Prostate gland (tissue), 2 donors: ENCODE data around the gene SYNE1. TPM values are rescaled to one million over a fixed set of nuclear protein-coding genes. Genes with fewer than 3 reads are reported as not detected.

ENCODE experiments used
- DNase-seq: peaks from one replicate; pipeline ENCODE4 v3.0.0-alpha.2; 2019; ENCODE audit warnings: low spot score
- H3K27ac ChIP-seq, 2 donors: fragments of 200-600 bp; sonication (generic); 2 replicates each; pipeline ENCODE4 v1.5.1; 2017 to 2019
- H3K27me3 ChIP-seq: fragments of 200-600 bp; sonication (generic); replicated peaks from 2 replicates; pipeline ENCODE4 v1.5.1; 2019; ENCODE audit not compliant: insufficient read depth
- H3K36me3 ChIP-seq, 2 donors: fragments of 200-600 bp; sonication (generic); 1 replicate in 1 of 2; 2 replicates in 1 of 2; pipeline versions ENCODE4 v1.5.1 to v1.8.1; 2017 to 2019
- H3K4me1 ChIP-seq: fragments of 200-600 bp; sonication (generic); replicated peaks from 2 replicates; pipeline ENCODE4 v1.5.1; 2019
- H3K4me3 ChIP-seq, 2 donors: fragments of 200-600 bp; sonication (generic); 2 replicates each; pipeline ENCODE4 v1.5.1; 2017 to 2019
- H3K9me3 ChIP-seq: fragments of 200-600 bp; sonication (generic); 2 replicates; pipeline ENCODE4 v1.5.1; 2017
- CTCF ChIP-seq, 4 experiments: fragments of 200-600 bp in 2 of 4; fragments of 450-650 bp in 2 of 4; sonication (generic) in 2 of 4; IDR thresholded peaks; 1 replicate in 3 of 4; 2 replicates in 1 of 4; pipeline ENCODE4 v1.5.1; 2016 to 2019; ENCODE audit warnings: antibody characterized with exemption in 4 of 4, mild to moderate bottlenecking in 2 of 4, moderate library complexity in 2 of 4
- POLR2A ChIP-seq: fragments of 450-650 bp; IDR thresholded peaks from one replicate; pipeline ENCODE4 v1.6.1; 2016; ENCODE audit warnings: antibody characterized with exemption, mild to moderate bottlenecking
- POLR2AphosphoS5 ChIP-seq: sonication (generic); formaldehyde crosslinking; IDR thresholded peaks from one replicate; pipeline ENCODE4 v1.6.1; 2017; ENCODE audit warnings: antibody characterized with exemption
- WGBS: methylation state at CpG from one replicate; pipeline ENCODE4 v1.1.5; 2018; 5-methylcytosine and 5-hydroxymethylcytosine counted together
- intact Hi-C: fragments of 100-400 bp; cut with DNase I; formaldehyde crosslinking; loops from one replicate; pipeline ENCODE4 v1.14.2; 2022
- total RNA-seq, 2 donors: library from RNA; depleted of rRNA; stranded (reverse); fragments of >200 nt; gene quantifications; one replicate each; pipeline ENCODE4 v1.1.0, GENCODE V29; 2016

The SYNE1 gene
- total RNA-seq, 2 donors from 2014 or later: 36.5 to 154 TPM

GRCh38 chr6:152290693-152291092 lies 346.5 kb downstream of the SYNE1 start:
- Histone ChIP-seq H3K4me3 (no peak overlapping the region), H3K4me1 (no peaks in the 10 kb centered on the region), H3K9me3 (no peaks in the 10 kb centered on the region), H3K36me3 (peaks cover 0 to 3% of the 10 kb centered on the region in 2 donors), H3K27me3 (no peaks in the 10 kb centered on the region), H3K27ac (no peak overlapping the region)
- no peak for TF ChIP-seq POLR2A
- no peak for TF ChIP-seq POLR2AphosphoS5
- TF ChIP-seq CTCF (IDR thresholded peaks at IDR 0.05): no peak
- intact Hi-C loops: no loop called here
- DNase-seq: no peak

- Histone ChIP-seq H3K27me3 (no peaks in the 10 kb centered on the region), H3K27ac (no peak overlapping the region), H3K4me1 (no peaks in the 10 kb centered on the region), H3K4me3 (no peak overlapping the region), H3K36me3 (no peaks in the 10 kb centered on the region), H3K9me3 (no peaks in the 10 kb centered on the region)
- intact Hi-C loops: no loop called here
- WGBS: 57% methylated on average over 9 of the region's 9 CpGs
- peak; percentile 62 for DNase-seq
- peak; percentile 84 for TF ChIP-seq POLR2AphosphoS5
- no peak for TF ChIP-seq CTCF (IDR thresholded peaks at IDR 0.05)
Measured at GRCh38 chr6:152277826-152278329, 359.3 kb downstream of the SYNE1 start.

GRCh38 chr6:152273638-152274037 lies 363.5 kb downstream of the SYNE1 start:
- no peaks in the 10 kb centered on the region for H3K36me3 ChIP-seq
- intact Hi-C loops: loop anchor here (5.0 kb wide), 1 partner anchor 831 kb away; no protein-coding TSS in a partner anchor
- 26% methylated on average over 4 of the region's 4 CpGs for WGBS
- peaks cover 3% of the 10 kb centered on the region for H3K4me1 ChIP-seq
- no peak for DNase-seq
- no peak overlapping the region for H3K27ac ChIP-seq
- H3K4me3 ChIP-seq: no peak overlapping the region
- H3K9me3 ChIP-seq: no peaks in the 10 kb centered on the region
- TF ChIP-seq POLR2A (no peak), CTCF (IDR thresholded peaks at IDR 0.05) (no peak), POLR2AphosphoS5 (no peak)
- H3K27me3 ChIP-seq: no peaks in the 10 kb centered on the region

- 36% methylated on average over 3 of the region's 3 CpGs for WGBS
- peaks cover 3% of the 10 kb centered on the region for H3K4me1 ChIP-seq
- intact Hi-C loops: loop anchor here (5.0 kb wide), 1 partner anchor 831 kb away; no protein-coding TSS in a partner anchor
- no peak overlapping the region for H3K4me3 ChIP-seq
- DNase-seq: no peak
- no peaks in the 10 kb centered on the region for H3K36me3 ChIP-seq
- H3K27me3 ChIP-seq: no peaks in the 10 kb centered on the region
- no peaks in the 10 kb centered on the region for H3K9me3 ChIP-seq
- peak overlapping the region; percentile 7 to 18 for H3K27ac ChIP-seq
- no peak for TF ChIP-seq CTCF (IDR thresholded peaks at IDR 0.05)
- no peak for TF ChIP-seq POLR2AphosphoS5
- TF ChIP-seq POLR2A: no peak
Measured at GRCh38 chr6:152273002-152273401, 364.2 kb downstream of the SYNE1 start.

GRCh38 chr6:152272486-152272885 lies 364.7 kb downstream of the SYNE1 start:
- Histone ChIP-seq H3K27me3 (no peaks in the 10 kb centered on the region), H3K4me3 (no peak overlapping the region), H3K27ac (peak overlapping the region; percentile 18 to 32), H3K9me3 (no peaks in the 10 kb centered on the region), H3K36me3 (no peaks in the 10 kb centered on the region), H3K4me1 (peaks cover 3% of the 10 kb centered on the region)
- TF ChIP-seq POLR2AphosphoS5: no peak
- no peak for TF ChIP-seq CTCF (IDR thresholded peaks at IDR 0.05)
- TF ChIP-seq POLR2A: no peak
- intact Hi-C loops: loop anchor here (5.0 kb wide), 1 partner anchor 830 kb away; no protein-coding TSS in a partner anchor
- WGBS: 25% methylated on average over 1 of the region's 1 CpG
- no peak for DNase-seq
